ENCODE data around the gene CASQ2. TPM values are rescaled to one million over a fixed set of nuclear protein-coding genes. Genes with fewer than 3 reads are reported as not detected.

CASQ2 gene
- total and polyA plus RNA-seq, 2 experiments from 2014 or later = not detected

DNA sequence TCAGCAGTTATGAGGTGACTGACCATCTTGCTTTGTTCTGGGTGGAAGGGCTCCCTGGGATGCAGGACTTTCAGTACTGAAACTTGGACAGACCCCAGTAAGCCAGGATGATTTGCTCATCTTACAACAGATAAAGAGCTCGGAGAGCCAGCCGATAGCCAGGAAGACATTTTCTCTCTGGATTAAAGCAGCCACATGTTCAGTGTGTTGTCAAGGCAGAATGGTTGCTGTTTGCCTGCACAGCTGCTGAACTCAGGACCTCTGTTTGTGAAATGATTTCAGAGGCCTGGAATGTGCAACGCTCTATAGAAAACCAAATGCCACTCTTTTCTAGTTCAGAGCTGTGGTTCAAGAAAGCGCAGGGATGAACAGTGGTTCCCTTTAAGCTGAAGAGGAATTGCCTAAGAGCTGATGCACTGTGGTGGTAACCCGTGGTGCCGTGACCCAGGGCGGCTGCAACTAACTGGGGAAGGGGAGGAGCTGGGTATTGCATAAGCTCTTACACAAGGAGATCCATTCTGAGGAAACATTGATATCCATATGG lies 40.7 kb downstream of the CASQ2 start:
- Histone ChIP-seq H3K4me1 (ENCODE audit: insufficient read depth) (peaks cover 21% of the 10 kb centered on the region), H3K4me2 (peak overlapping the region; percentile 13), H3K27me3 (no peaks in the 10 kb centered on the region), H2AFZ (no peak overlapping the region), H3K27ac (peak overlapping the region; percentile 83), H3K9me3 (ENCODE audit: low read depth) (no peaks in the 10 kb centered on the region), H3K36me3 (replicated peaks; ENCODE audit: insufficient read depth, low read depth) (no peaks in the 10 kb centered on the region), H3K79me2 (no peaks in the 10 kb centered on the region), H3K4me3 (no peak overlapping the region), H4K20me1 (ENCODE audit: insufficient read depth, poor library complexity, severe bottlenecking) (no peaks in the 10 kb centered on the region), H3K9me2 (replicated peaks; ENCODE audit: insufficient read depth) (no peaks in the 10 kb centered on the region)
- peak; percentile 79 for DNase-seq (ENCODE audit: low spot score)
- TF ChIP-seq EZH2phosphoT487 (IDR thresholded peaks at IDR 0.05; ENCODE audit: low read depth, severe bottlenecking, unreplicated experiment) (no peak), EZH2 (IDR thresholded peaks at IDR 0.05; ENCODE audit: borderline replicate concordance) (no peak)
- TF ChIP-seq, protein P1, sequence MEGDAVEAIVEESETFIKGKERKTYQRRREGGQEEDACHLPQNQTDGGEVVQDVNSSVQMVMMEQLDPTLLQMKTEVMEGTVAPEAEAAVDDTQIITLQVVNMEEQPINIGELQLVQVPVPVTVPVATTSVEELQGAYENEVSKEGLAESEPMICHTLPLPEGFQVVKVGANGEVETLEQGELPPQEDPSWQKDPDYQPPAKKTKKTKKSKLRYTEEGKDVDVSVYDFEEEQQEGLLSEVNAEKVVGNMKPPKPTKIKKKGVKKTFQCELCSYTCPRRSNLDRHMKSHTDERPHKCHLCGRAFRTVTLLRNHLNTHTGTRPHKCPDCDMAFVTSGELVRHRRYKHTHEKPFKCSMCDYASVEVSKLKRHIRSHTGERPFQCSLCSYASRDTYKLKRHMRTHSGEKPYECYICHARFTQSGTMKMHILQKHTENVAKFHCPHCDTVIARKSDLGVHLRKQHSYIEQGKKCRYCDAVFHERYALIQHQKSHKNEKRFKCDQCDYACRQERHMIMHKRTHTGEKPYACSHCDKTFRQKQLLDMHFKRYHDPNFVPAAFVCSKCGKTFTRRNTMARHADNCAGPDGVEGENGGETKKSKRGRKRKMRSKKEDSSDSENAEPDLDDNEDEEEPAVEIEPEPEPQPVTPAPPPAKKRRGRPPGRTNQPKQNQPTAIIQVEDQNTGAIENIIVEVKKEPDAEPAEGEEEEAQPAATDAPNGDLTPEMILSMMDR (IDR thresholded peaks at IDR 0.05; ENCODE audit: poor library complexity) = no peak
- 29% methylated on average over 7 of the region's 7 CpGs for WGBS (ENCODE audit: low lambda C conversion rate, missing lambda C conversion rate)

DNA sequence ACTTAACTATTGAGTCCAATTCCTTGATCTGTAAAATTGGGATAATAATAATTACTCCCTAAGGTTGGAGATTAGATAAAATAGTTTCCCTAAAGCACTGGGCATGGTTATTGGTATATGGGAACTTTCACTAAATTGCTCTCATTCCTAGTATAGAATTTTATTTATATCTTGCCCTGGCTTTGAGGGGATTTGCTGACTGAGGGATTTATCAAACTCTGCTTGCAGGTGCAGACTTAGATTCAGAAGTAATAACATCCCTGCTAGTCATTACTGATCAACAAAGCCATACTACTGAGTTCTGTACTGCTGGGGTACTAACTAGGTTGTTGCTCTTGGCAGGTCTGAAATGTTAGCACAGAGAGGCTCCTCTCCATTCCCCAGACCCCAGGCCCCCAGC lies 41.9 kb downstream of the CASQ2 start:
- Histone ChIP-seq H3K9me2 (replicated peaks; ENCODE audit: insufficient read depth) (no peaks in the 10 kb centered on the region), H2AFZ (no peak overlapping the region), H3K79me2 (no peaks in the 10 kb centered on the region), H3K4me1 (ENCODE audit: insufficient read depth) (peaks cover 21% of the 10 kb centered on the region), H3K36me3 (replicated peaks; ENCODE audit: insufficient read depth, low read depth) (no peaks in the 10 kb centered on the region), H3K27me3 (no peaks in the 10 kb centered on the region), H3K27ac (peak overlapping the region; percentile 83), H3K9me3 (ENCODE audit: low read depth) (no peaks in the 10 kb centered on the region), H3K4me2 (no peak overlapping the region), H3K4me3 (no peak overlapping the region), H4K20me1 (ENCODE audit: insufficient read depth, poor library complexity, severe bottlenecking) (no peaks in the 10 kb centered on the region)
- no peak for TF ChIP-seq EZH2phosphoT487 (IDR thresholded peaks at IDR 0.05; ENCODE audit: low read depth, severe bottlenecking, unreplicated experiment)
- no peak for TF ChIP-seq EZH2 (IDR thresholded peaks at IDR 0.05; ENCODE audit: borderline replicate concordance)
- TF ChIP-seq, protein P1 (IDR thresholded peaks at IDR 0.05; ENCODE audit: poor library complexity) = no peak
- no peak for DNase-seq (ENCODE audit: low spot score)

DNA sequence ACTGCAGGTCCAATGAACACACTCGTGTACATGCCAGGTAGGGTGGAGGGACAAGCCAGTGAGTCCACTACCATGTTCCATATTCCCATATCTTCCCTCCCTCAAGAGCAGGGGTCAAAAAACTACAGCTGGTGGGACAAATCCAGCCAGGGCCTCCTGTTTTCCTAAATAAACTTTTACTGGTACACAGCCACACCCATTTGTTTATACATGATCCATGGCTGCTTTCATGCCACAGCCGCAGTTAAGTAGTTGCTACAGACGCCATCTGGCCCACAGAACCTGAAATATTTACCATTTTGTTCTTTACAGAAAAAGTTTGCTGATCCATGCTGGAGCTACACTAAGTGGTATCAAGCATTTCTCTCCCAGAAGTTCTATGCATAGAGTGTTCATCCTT lies 42.4 kb downstream of the CASQ2 start:
- Histone ChIP-seq H3K9me2 (replicated peaks; ENCODE audit: insufficient read depth) (no peaks in the 10 kb centered on the region), H3K27ac (peak overlapping the region; percentile 83)

More for the DNA sequence above, 42.4 kb downstream of the CASQ2 start:
- no peak overlapping the region for H3K4me3 ChIP-seq
- no peaks in the 10 kb centered on the region for H3K79me2 ChIP-seq
- 50% methylated on average over 3 of the region's 3 CpGs for whole genome bisulfite sequencing (ENCODE audit: low lambda C conversion rate, missing lambda C conversion rate)
- H3K4me1 ChIP-seq (ENCODE audit: insufficient read depth) = peaks cover 21% of the 10 kb centered on the region
- no peaks in the 10 kb centered on the region for H4K20me1 ChIP-seq (ENCODE audit: insufficient read depth, poor library complexity, severe bottlenecking)
- no peak overlapping the region for H3K4me2 ChIP-seq
- no peaks in the 10 kb centered on the region for H3K9me3 ChIP-seq (ENCODE audit: low read depth)
- no peak overlapping the region for H2AFZ ChIP-seq
- H3K36me3 ChIP-seq (replicated peaks; ENCODE audit: insufficient read depth, low read depth) = no peaks in the 10 kb centered on the region
- DNase-seq (ENCODE audit: low spot score) = no peak
- TF ChIP-seq, protein P1 (IDR thresholded peaks at IDR 0.05; ENCODE audit: poor library complexity) = no peak
- TF ChIP-seq EZH2 (IDR thresholded peaks at IDR 0.05; ENCODE audit: borderline replicate concordance) = no peak
- TF ChIP-seq EZH2phosphoT487 (IDR thresholded peaks at IDR 0.05; ENCODE audit: low read depth, severe bottlenecking, unreplicated experiment) = no peak
- H3K27me3 ChIP-seq = no peaks in the 10 kb centered on the region

Measured in hepatocyte (in vitro differentiated cells).